ENCODE results near the gene TRAF3IP1. TPM values are rescaled to one million over a fixed set of nuclear protein-coding genes. Genes with fewer than 3 reads are reported as not detected.

The TRAF3IP1 gene
- polyA plus RNA-seq, 1 donor from 2014 or later = 12.5 TPM

- no peaks in the 10 kb centered on the region for H3K36me3 ChIP-seq (ENCODE audit: insufficient read depth, low read length)
- no peak for TF ChIP-seq TAF1 (IDR thresholded peaks at IDR 0.05; ENCODE audit: low read depth)
- no peak for TF ChIP-seq EZH2 (IDR thresholded peaks at IDR 0.05; ENCODE audit: borderline replicate concordance, insufficient read depth, low read length, poor library complexity, severe bottlenecking)
- TF ChIP-seq RAD21 (conservative IDR thresholded peaks at IDR 0.05) = no peak
- no peak for TF ChIP-seq CTCF (IDR thresholded peaks at IDR 0.05; ENCODE audit: poor library complexity, severe bottlenecking)
- TF ChIP-seq REST (IDR thresholded peaks at IDR 0.05; ENCODE audit: borderline replicate concordance) = no peak
- no peak for TF ChIP-seq MXI1 (conservative IDR thresholded peaks at IDR 0.05; ENCODE audit: poor library complexity, severe bottlenecking)
- TF ChIP-seq POLR2AphosphoS5 (IDR thresholded peaks at IDR 0.05) = no peak
- H2AFZ ChIP-seq (ENCODE audit: low read depth, low read length) = no peak overlapping the region
- no peaks in the 10 kb centered on the region for H3F3A ChIP-seq (ENCODE audit: insufficient read depth, low read length, poor library complexity, severe bottlenecking)
- H3K27me3 ChIP-seq (ENCODE audit: insufficient read depth, low read depth, low read length) = no peaks in the 10 kb centered on the region
- H3K4me3 ChIP-seq (ENCODE audit: low read length) = no peak overlapping the region
- H3K9me2 ChIP-seq (ENCODE audit: insufficient read depth, low read length) = no peaks in the 10 kb centered on the region
- no peak overlapping the region for H3K4me2 ChIP-seq (ENCODE audit: low read length)
- no peaks in the 10 kb centered on the region for H4K20me1 ChIP-seq (ENCODE audit: insufficient read depth)
- H3K9me3 ChIP-seq (ENCODE audit: low read length) = no peaks in the 10 kb centered on the region
- H3K27ac ChIP-seq (ENCODE audit: low read length) = no peak overlapping the region
- peaks cover 17% of the 10 kb centered on the region for H3K79me2 ChIP-seq (replicated peaks; ENCODE audit: insufficient read depth, low read length)
- no peak overlapping the region for H3K9ac ChIP-seq (ENCODE audit: low read length)
These were observed 37.2 kb upstream of the TRAF3IP1 start for GRCh38 chr2:238282861-238283738.

- Histone ChIP-seq H3F3A (ENCODE audit: insufficient read depth, low read length, poor library complexity, severe bottlenecking) (no peaks in the 10 kb centered on the region), H3K27me3 (ENCODE audit: insufficient read depth, low read depth, low read length) (no peaks in the 10 kb centered on the region), H3K79me2 (replicated peaks; ENCODE audit: insufficient read depth, low read length) (peaks cover 17% of the 10 kb centered on the region), H2AFZ (ENCODE audit: low read depth, low read length) (no peak overlapping the region), H3K9me3 (ENCODE audit: low read length) (no peaks in the 10 kb centered on the region), H3K27ac (ENCODE audit: low read length) (no peak overlapping the region), H3K9me2 (ENCODE audit: insufficient read depth, low read length) (no peaks in the 10 kb centered on the region), H3K36me3 (ENCODE audit: insufficient read depth, low read length) (no peaks in the 10 kb centered on the region), H3K4me3 (ENCODE audit: low read length) (no peak overlapping the region), H3K4me2 (ENCODE audit: low read length) (no peak overlapping the region), H4K20me1 (ENCODE audit: insufficient read depth) (no peaks in the 10 kb centered on the region), H3K9ac (ENCODE audit: low read length) (no peak overlapping the region)
- TF ChIP-seq POLR2AphosphoS5 (IDR thresholded peaks at IDR 0.05) (no peak), EP300 (conservative IDR thresholded peaks at IDR 0.05; ENCODE audit: poor library complexity, severe bottlenecking) (no peak), REST (IDR thresholded peaks at IDR 0.05; ENCODE audit: borderline replicate concordance) (no peak), EZH2 (IDR thresholded peaks at IDR 0.05; ENCODE audit: borderline replicate concordance, insufficient read depth, low read length, poor library complexity, severe bottlenecking) (no peak), MXI1 (conservative IDR thresholded peaks at IDR 0.05; ENCODE audit: poor library complexity, severe bottlenecking) (no peak), RAD21 (conservative IDR thresholded peaks at IDR 0.05) (no peak), TAF1 (IDR thresholded peaks at IDR 0.05; ENCODE audit: low read depth) (no peak), CTCF (IDR thresholded peaks at IDR 0.05; ENCODE audit: poor library complexity, severe bottlenecking) (no peak), SMC3 (conservative IDR thresholded peaks at IDR 0.05; ENCODE audit: poor library complexity) (no peak)
These were observed 35.4 kb upstream of the TRAF3IP1 start for GRCh38 chr2:238284802-238285515.

Data from neural cell (in vitro differentiated cells).